IMR-90 (cell line): Measurements from ENCODE around the gene ROMO1. TPM values are rescaled to one million over a fixed set of nuclear protein-coding genes. Genes with fewer than 3 reads are reported as not detected.

Source experiments
- ATAC-seq: fragments of 200-7000 bp; cut with Tn5 transposase; 2 replicates; pipeline ENCODE4 v1.9.1; 2020; ENCODE audit warnings: low read depth, mild to moderate bottlenecking, moderate library complexity
- BruUV-seq: library from RNA; stranded (reverse); fragments of 400-500 nt; replicated peaks from 2 replicates; lab custom pipeline; 2021; lab: Mats Ljungman, UMichigan
- CTCF ChIA-PET: fragments of 300-600 bp; formaldehyde crosslinking; extraction: SDS; loops from one replicate; lab custom pipeline; 2021; ENCODE audit warnings: antibody characterized with exemption; lab: Yijun Ruan, JAX
- POLR2A ChIA-PET: fragments of 300-600 bp; sonication (Branson Sonifier 250); formaldehyde crosslinking; loops from one replicate; lab custom pipeline; 2022; ENCODE audit warnings: antibody characterized with exemption; ENCODE audit not compliant: unreplicated experiment; lab: Charles Lee
- DNase-seq: peaks from one replicate; pipeline ENCODE4 v3.0.0; 2013
- H2AFZ ChIP-seq: replicated peaks from 2 replicates; pipeline ENCODE3; 2013; ENCODE audit warnings: low read length, mild to moderate bottlenecking; ENCODE audit not compliant: poor library complexity
- H2AK5ac ChIP-seq: 2 replicates; pipeline ENCODE4 v1.6.1; 2013; ENCODE audit warnings: low read depth, low read length, inconsistent platforms
- H2AK9ac ChIP-seq: replicated peaks from 2 replicates; pipeline ENCODE3; 2013; ENCODE audit warnings: mild to moderate bottlenecking, low read depth, low read length, moderate library complexity; ENCODE audit not compliant: poor library complexity
- H2BK120ac ChIP-seq: 2 replicates; pipeline ENCODE4 v1.6.1; 2013; ENCODE audit warnings: low read depth, low read length, inconsistent platforms
- H2BK15ac ChIP-seq: 3 replicates; pipeline ENCODE4 v1.6.1; 2013; ENCODE audit warnings: low read depth, low read length, inconsistent platforms
- H2BK20ac ChIP-seq: 2 replicates; pipeline ENCODE4 v1.6.1; 2013; ENCODE audit warnings: low read depth, mild to moderate bottlenecking, inconsistent platforms, low read length, moderate library complexity
- H2BK5ac ChIP-seq: 2 replicates; pipeline ENCODE4 v1.6.1; 2013; ENCODE audit warnings: mild to moderate bottlenecking, low read depth, low read length, inconsistent platforms; ENCODE audit not compliant: poor library complexity, severe bottlenecking
- H3K14ac ChIP-seq: replicated peaks from 2 replicates; pipeline ENCODE4 v1.6.1; 2013; ENCODE audit warnings: low read depth, low read length, inconsistent platforms
- H3K18ac ChIP-seq: 2 replicates; pipeline ENCODE4 v1.6.1; 2013; ENCODE audit warnings: low read depth, low read length, control low read depth
- H3K23ac ChIP-seq: 2 replicates; pipeline ENCODE4 v1.6.1; 2013; ENCODE audit warnings: low read depth, low read length, inconsistent platforms
- H3K27ac ChIP-seq: 2 replicates; pipeline ENCODE4 v1.5.1; 2013; ENCODE audit warnings: mild to moderate bottlenecking, control low read depth, low read length; ENCODE audit not compliant: insufficient read depth
- H3K27me3 ChIP-seq: 2 replicates; pipeline ENCODE4 v1.6.1; 2013; ENCODE audit warnings: low read length; ENCODE audit not compliant: control insufficient read depth, insufficient read depth
- H3K36me3 ChIP-seq: 2 replicates; pipeline ENCODE4 v1.6.1; 2013; ENCODE audit warnings: low read length, mixed read lengths; ENCODE audit not compliant: control insufficient read depth, insufficient read depth
- H3K4ac ChIP-seq: 2 replicates; pipeline ENCODE4 v1.6.1; 2013; ENCODE audit warnings: low read depth, low read length, inconsistent platforms
- H3K4me1 ChIP-seq: 2 replicates; pipeline ENCODE4 v1.6.1; 2013; ENCODE audit warnings: low read length, mixed read lengths; ENCODE audit not compliant: control insufficient read depth, insufficient read depth
- H3K4me2 ChIP-seq: 2 replicates; pipeline ENCODE4 v1.6.1; 2013; ENCODE audit warnings: low read depth, mild to moderate bottlenecking, control low read depth, low read length, moderate library complexity
- H3K4me3 ChIP-seq: 2 replicates; pipeline ENCODE4 v1.5.1; 2013; ENCODE audit warnings: low read depth, mild to moderate bottlenecking, control low read depth, low read length, moderate library complexity; ENCODE audit not compliant: insufficient read depth
- H3K56ac ChIP-seq: 2 replicates; pipeline ENCODE4 v1.6.1; 2013; ENCODE audit warnings: low read length, inconsistent platforms; ENCODE audit not compliant: insufficient read depth; ENCODE audit errors: extremely low read depth
- H3K79me1 ChIP-seq, 2 experiments: 2 replicates each; pipeline ENCODE4 v1.6.1; 2013; ENCODE audit warnings: low read length in 2 of 2, inconsistent platforms in 1 of 2, low read depth in 1 of 2
- H3K9ac ChIP-seq: 2 replicates; pipeline ENCODE4 v1.6.1; 2013; ENCODE audit warnings: low read depth, low read length, control low read depth
- H3K9me1 ChIP-seq: 2 replicates; pipeline ENCODE4 v1.6.1; 2013; ENCODE audit warnings: low read length, inconsistent platforms; ENCODE audit not compliant: insufficient read depth
- H3K9me3 ChIP-seq: 2 replicates; pipeline ENCODE4 v1.6.1; 2013; ENCODE audit warnings: low read length; ENCODE audit not compliant: control insufficient read depth, insufficient read depth
- H4K20me1 ChIP-seq: 2 replicates; pipeline ENCODE4 v1.6.1; 2013; ENCODE audit warnings: low read length, inconsistent platforms; ENCODE audit not compliant: insufficient read depth
- H4K5ac ChIP-seq: 2 replicates; pipeline ENCODE4 v1.6.1; 2013; ENCODE audit warnings: mild to moderate bottlenecking, low read depth, low read length, control low read depth
- H4K8ac ChIP-seq, 2 experiments: 2 replicates each; pipeline ENCODE4 v1.6.1; 2013; ENCODE audit warnings: low read depth in 2 of 2, low read length in 2 of 2, control low read depth in 1 of 2, inconsistent platforms in 1 of 2
- H4K91ac ChIP-seq: 2 replicates; pipeline ENCODE4 v1.6.1; 2013; ENCODE audit warnings: low read depth, low read length, inconsistent platforms; ENCODE audit not compliant: insufficient read depth
- CEBPB ChIP-seq: IDR thresholded peaks from 2 replicates; pipeline ENCODE4 v1.6.1; 2012; ENCODE audit warnings: low read depth, low read length, improper control_type of control experiment
- CHD1 ChIP-seq: IDR thresholded peaks from 2 replicates; pipeline ENCODE4 v1.6.1; 2012; ENCODE audit warnings: low read depth, low read length, improper control_type of control experiment
- MAFK ChIP-seq: IDR thresholded peaks from 2 replicates; pipeline ENCODE4 v1.6.1; 2012; ENCODE audit warnings: low read depth, low read length, improper control_type of control experiment
- MAZ ChIP-seq: IDR thresholded peaks from 2 replicates; pipeline ENCODE4 v1.6.1; 2012; ENCODE audit warnings: low read depth, mild to moderate bottlenecking, low read length, improper control_type of control experiment, moderate library complexity, borderline replicate concordance
- POLR2A ChIP-seq: IDR thresholded peaks from 2 replicates; pipeline ENCODE4 v1.6.1; 2012; ENCODE audit warnings: mild to moderate bottlenecking, low read depth, low read length
- RAD21 ChIP-seq: IDR thresholded peaks from 2 replicates; pipeline ENCODE4 v1.6.1; 2012; ENCODE audit warnings: low read length, improper control_type of control experiment
- RCOR1 ChIP-seq: IDR thresholded peaks from 2 replicates; pipeline ENCODE4 v1.6.1; 2012; ENCODE audit warnings: mild to moderate bottlenecking, low read length, improper control_type of control experiment; ENCODE audit not compliant: insufficient replicate concordance
- RFX5 ChIP-seq: IDR thresholded peaks from 2 replicates; pipeline ENCODE4 v1.8.0; 2012; ENCODE audit warnings: low read depth, mild to moderate bottlenecking, low read length, moderate library complexity
- WGBS, 2 experiments: methylation state at CpG; one replicate each; pipeline versions ENCODE4 v1.1.5 to v1.1.7; 2013; ENCODE audit warnings: missing lambda C conversion rate in 2 of 2; ENCODE audit not compliant: insufficient read length in 1 of 2; ENCODE audit errors: extremely low coverage in 2 of 2; 5-methylcytosine and 5-hydroxymethylcytosine counted together
- dilution Hi-C: fragments of 300-500 bp; cut with HindIII; formaldehyde crosslinking; loops from one replicate; pipeline ENCODE4 v1.14.3; 2018; ENCODE audit warnings: low sequenced_read_pairs; ENCODE audit not compliant: unreplicated experiment
- in situ Hi-C: fragments of 300-500 bp; cut with MboI; formaldehyde crosslinking; loops from 3 replicates; pipeline ENCODE4 v1.14.3; 2019; ENCODE audit warnings: low sequenced_read_pairs, inconsistent platforms, mixed read lengths
- intact Hi-C: fragments of 100-400 bp; cut with micrococcal nuclease; formaldehyde crosslinking; loops from 2 replicates; pipeline ENCODE4 v1.10.0; 2022
- polyA plus RNA-seq, 3 experiments: library from polyadenylated mRNA; depleted of rRNA; stranded (reverse); fragments of >200 nt; gene quantifications; 2 replicates each; pipeline ENCODE4 v1.2.3, GENCODE V29; 2012; ENCODE audit warnings: low replicate concordance in 1 of 3
- total RNA-seq: library from RNA; depleted of rRNA; stranded (reverse); fragments of >200 nt; gene quantifications from 2 replicates; pipeline ENCODE4 v1.2.3, GENCODE V29; 2012
- TF ChIP-seq, protein P1 (sequence below): fragments of 150-350 bp; IDR thresholded peaks from 2 replicates; pipeline ENCODE4 v1.6.1; 2017; ENCODE audit warnings: mild to moderate bottlenecking, antibody characterized with exemption, low read length, low read depth
- TF ChIP-seq, protein P2 (sequence below): fragments of 150-350 bp; IDR thresholded peaks from 2 replicates; pipeline ENCODE4 v1.6.1; 2016; ENCODE audit warnings: low read depth, mild to moderate bottlenecking, low read length, moderate library complexity, borderline replicate concordance

ROMO1 gene
- total and polyA plus RNA-seq, 2 of the 4 experiments (the other 2 are of a cell fraction), result 223 to 555 TPM

DNA sequence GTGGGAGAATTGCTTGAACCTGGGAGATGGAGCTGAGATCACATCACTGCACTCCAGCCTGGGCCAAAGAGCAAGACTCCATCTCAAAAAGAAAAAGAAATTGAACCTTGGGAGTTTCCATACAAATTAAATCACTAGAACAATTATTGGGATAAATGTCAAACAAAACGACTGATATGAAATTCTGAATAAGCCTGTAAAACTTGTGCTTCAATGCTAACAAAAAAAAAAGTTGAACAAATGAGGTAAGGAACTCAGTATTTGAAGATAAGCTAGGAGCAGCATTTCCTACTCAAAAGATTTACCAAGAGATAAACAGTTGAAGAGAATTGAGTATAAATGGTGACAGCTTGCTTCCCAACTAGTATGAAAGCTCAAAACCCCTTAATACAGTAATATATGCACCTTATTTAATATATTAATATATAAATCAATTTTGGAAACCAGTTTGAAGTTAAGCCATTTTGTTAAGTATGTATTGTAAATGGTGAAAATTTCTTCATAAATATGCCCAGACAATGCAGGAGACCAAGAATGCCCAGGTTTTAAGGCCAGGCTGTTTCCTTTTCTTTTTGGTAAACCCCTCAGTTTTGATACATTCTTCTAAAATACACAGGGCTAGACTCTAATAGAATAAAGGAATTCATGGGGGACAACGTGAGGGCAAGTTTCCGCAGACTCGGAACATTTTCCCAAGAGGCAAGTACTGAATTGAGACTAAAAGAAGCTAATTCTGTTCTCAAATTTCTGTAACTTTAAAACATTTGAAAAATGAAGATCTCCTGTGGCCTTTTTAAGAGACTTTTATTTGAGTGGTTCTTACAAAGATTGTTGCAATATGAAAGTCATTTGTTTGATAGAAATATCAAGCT, 3.9 kb downstream of the ROMO1 start:
- no peaks in the 10 kb centered on the region for H3K27me3 ChIP-seq
- ATAC-seq (no peak), DNase-seq (no peak)
- H3K9ac ChIP-seq, result no peak overlapping the region
- peaks cover 3% of the 10 kb centered on the region for H3K4me1 ChIP-seq
- H3K4me2 ChIP-seq, result no peak overlapping the region
- H3K4ac ChIP-seq, result no peak overlapping the region
- no peak overlapping the region for H3K23ac ChIP-seq
- no peak overlapping the region for H2BK20ac ChIP-seq
- WGBS, 2 experiments, result no CpG with 5 or more reads among the region's 4 CpGs
- dilution Hi-C loops (no loop called here), in situ Hi-C loops (no loop called here), intact Hi-C loops (loop anchor here (10.0 kb wide), 1 partner anchor 182 kb away; no protein-coding TSS in a partner anchor)
- no peak overlapping the region for H3K27ac ChIP-seq
- no peak overlapping the region for H3K4me3 ChIP-seq
- H4K20me1 ChIP-seq, result peaks cover 39% of the 10 kb centered on the region
- H4K91ac ChIP-seq, result no peak overlapping the region
- BruUV-seq, result no TSS peak
- H3K18ac ChIP-seq, result no peak overlapping the region
- H3K14ac ChIP-seq, result no peak overlapping the region
- no peak overlapping the region for H2AFZ ChIP-seq
- TF ChIP-seq MAFK (no peak), MAZ (no peak), RCOR1 (no peak), CHD1 (no peak), CEBPB (no peak), RAD21 (no peak), POLR2A (no peak; the same call in 1 of the 2 replicates), RFX5 (no peak)
- TF ChIP-seq, protein P1, sequence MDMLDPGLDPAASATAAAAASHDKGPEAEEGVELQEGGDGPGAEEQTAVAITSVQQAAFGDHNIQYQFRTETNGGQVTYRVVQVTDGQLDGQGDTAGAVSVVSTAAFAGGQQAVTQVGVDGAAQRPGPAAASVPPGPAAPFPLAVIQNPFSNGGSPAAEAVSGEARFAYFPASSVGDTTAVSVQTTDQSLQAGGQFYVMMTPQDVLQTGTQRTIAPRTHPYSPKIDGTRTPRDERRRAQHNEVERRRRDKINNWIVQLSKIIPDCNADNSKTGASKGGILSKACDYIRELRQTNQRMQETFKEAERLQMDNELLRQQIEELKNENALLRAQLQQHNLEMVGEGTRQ, result no peak
- TF ChIP-seq, protein P2, sequence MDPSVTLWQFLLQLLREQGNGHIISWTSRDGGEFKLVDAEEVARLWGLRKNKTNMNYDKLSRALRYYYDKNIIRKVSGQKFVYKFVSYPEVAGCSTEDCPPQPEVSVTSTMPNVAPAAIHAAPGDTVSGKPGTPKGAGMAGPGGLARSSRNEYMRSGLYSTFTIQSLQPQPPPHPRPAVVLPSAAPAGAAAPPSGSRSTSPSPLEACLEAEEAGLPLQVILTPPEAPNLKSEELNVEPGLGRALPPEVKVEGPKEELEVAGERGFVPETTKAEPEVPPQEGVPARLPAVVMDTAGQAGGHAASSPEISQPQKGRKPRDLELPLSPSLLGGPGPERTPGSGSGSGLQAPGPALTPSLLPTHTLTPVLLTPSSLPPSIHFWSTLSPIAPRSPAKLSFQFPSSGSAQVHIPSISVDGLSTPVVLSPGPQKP, result no peak
- no peak overlapping the region for H2BK120ac ChIP-seq
- H2AK5ac ChIP-seq, result no peak overlapping the region
- no peak overlapping the region for H3K56ac ChIP-seq
- no peak overlapping the region for H4K5ac ChIP-seq
- no peak overlapping the region for H2BK15ac ChIP-seq
- H2AK9ac ChIP-seq, result no peak overlapping the region
- peaks cover 10 to 64% of the 10 kb centered on the region in 2 experiments for H3K79me1 ChIP-seq
- ChIA-PET POLR2A (interaction anchor here (1.1 kb wide), 1 partner anchor 39 kb away, joined by 3 read pairs; the partner anchor contains the start of gene RBM39), CTCF (interaction anchor here (0.7 kb wide), 1 partner anchor 435 kb away, joined by 3 read pairs; no protein-coding TSS in a partner anchor)
- no peak overlapping the region for H2BK5ac ChIP-seq
- H3K36me3 ChIP-seq, result peaks cover 46% of the 10 kb centered on the region
- no peaks in the 10 kb centered on the region for H3K9me1 ChIP-seq
- H4K8ac ChIP-seq, result no peak overlapping the region
- H3K9me3 ChIP-seq, result no peaks in the 10 kb centered on the region
